ENCODE measurements around the gene FNDC1. TPM values are rescaled to one million over a fixed set of nuclear protein-coding genes. Genes with fewer than 3 reads are reported as not detected.

The FNDC1 gene
- total RNA-seq, 1 donor from 2014 or later, result not detected

DNA sequence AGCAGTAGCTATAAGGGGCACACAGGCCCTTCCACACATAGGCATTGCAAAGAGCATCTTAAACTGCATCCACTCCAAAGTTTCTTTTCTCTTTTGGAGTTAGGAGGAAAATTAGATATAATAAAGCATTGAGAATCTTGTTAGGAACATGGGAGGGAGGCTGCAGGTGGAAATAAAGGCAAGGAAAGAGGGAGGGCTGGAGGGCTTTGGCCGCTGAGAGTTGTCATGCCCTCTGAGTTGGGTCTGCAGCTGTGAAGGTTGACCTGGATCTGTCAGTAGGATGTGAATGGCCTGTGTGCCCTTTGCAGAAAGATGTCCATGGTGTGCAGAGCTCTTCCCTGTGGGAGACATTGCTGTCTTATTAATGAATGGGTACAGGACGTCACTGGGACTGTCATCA is 134.0 kb downstream of the FNDC1 start:
- Mint-ChIP-seq H3K36me3 (no peaks in the 10 kb centered on the region), H3K27me3 (ENCODE audit: insufficient read depth, low read depth) (peaks cover 4% of the 10 kb centered on the region), H3K9me3 (no peaks in the 10 kb centered on the region), H3K4me1 (peaks cover 6% of the 10 kb centered on the region), H3K4me3 (no peak overlapping the region), H3K27ac (no peak overlapping the region)
- Histone ChIP-seq H3K9ac (no peak overlapping the region), H2AFZ (replicated peaks) (no peak overlapping the region), H3F3A (ENCODE audit: low read depth) (no peaks in the 10 kb centered on the region), H3K27me3 (no peaks in the 10 kb centered on the region), H3K4me3 (no peak overlapping the region), H3K4me1 (no peaks in the 10 kb centered on the region), H3K4me2 (no peak overlapping the region), H4K20me1 (ENCODE audit: low read depth) (no peaks in the 10 kb centered on the region), H3K9me3 (ENCODE audit: low read depth) (no peaks in the 10 kb centered on the region), H3K36me3 (no peaks in the 10 kb centered on the region), H3K79me2 (ENCODE audit: low read depth) (no peaks in the 10 kb centered on the region), H3K27ac (no peak overlapping the region)
- TF ChIP-seq, protein P1, sequence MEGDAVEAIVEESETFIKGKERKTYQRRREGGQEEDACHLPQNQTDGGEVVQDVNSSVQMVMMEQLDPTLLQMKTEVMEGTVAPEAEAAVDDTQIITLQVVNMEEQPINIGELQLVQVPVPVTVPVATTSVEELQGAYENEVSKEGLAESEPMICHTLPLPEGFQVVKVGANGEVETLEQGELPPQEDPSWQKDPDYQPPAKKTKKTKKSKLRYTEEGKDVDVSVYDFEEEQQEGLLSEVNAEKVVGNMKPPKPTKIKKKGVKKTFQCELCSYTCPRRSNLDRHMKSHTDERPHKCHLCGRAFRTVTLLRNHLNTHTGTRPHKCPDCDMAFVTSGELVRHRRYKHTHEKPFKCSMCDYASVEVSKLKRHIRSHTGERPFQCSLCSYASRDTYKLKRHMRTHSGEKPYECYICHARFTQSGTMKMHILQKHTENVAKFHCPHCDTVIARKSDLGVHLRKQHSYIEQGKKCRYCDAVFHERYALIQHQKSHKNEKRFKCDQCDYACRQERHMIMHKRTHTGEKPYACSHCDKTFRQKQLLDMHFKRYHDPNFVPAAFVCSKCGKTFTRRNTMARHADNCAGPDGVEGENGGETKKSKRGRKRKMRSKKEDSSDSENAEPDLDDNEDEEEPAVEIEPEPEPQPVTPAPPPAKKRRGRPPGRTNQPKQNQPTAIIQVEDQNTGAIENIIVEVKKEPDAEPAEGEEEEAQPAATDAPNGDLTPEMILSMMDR (IDR thresholded peaks at IDR 0.05), result no peak
- no peak for TF ChIP-seq EZH2 (IDR thresholded peaks at IDR 0.05)
- TF ChIP-seq EZH2phosphoT487 (IDR thresholded peaks at IDR 0.05), result no peak
- no peak for DNase-seq (ENCODE audit: low spot score)

DNA sequence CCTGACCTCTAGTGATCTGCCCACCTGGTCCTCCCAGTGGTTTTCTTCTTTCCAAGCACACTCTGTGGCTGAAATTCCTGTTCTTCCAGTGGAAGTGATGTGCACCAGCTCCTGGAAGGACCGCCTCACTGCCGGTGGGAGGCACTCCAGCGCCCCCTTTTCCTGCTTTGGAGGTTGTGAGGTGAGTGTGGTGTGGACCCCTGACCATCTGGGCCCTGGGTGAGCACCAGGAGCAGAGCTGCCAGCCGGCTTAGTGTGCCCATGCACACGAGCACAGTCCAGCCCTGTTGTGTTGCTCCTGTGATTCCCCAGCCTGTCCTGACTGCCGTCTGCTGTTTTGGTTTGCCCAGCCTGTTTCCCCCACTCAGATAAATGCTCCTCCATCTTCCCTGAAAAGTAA is 134.6 kb downstream of the FNDC1 start:
- H3K27ac Mint-ChIP-seq, result no peak overlapping the region
- TF ChIP-seq EZH2 (IDR thresholded peaks at IDR 0.05) (no peak), EZH2phosphoT487 (IDR thresholded peaks at IDR 0.05) (no peak)
- TF ChIP-seq, protein P1 (IDR thresholded peaks at IDR 0.05), result no peak
- Histone ChIP-seq H3K4me1 (no peaks in the 10 kb centered on the region), H3K4me2 (no peak overlapping the region), H3K9me3 (ENCODE audit: low read depth) (no peaks in the 10 kb centered on the region), H3K36me3 (no peaks in the 10 kb centered on the region), H3K4me3 (no peak overlapping the region), H3F3A (ENCODE audit: low read depth) (no peaks in the 10 kb centered on the region), H3K27me3 (no peaks in the 10 kb centered on the region), H3K9ac (no peak overlapping the region), H3K27ac (no peak overlapping the region), H2AFZ (replicated peaks) (no peak overlapping the region), H4K20me1 (ENCODE audit: low read depth) (no peaks in the 10 kb centered on the region), H3K79me2 (ENCODE audit: low read depth) (no peaks in the 10 kb centered on the region)
- H3K27me3 Mint-ChIP-seq (ENCODE audit: insufficient read depth, low read depth), result peaks cover 3% of the 10 kb centered on the region
- no peaks in the 10 kb centered on the region for H3K36me3 Mint-ChIP-seq
- no peak overlapping the region for H3K4me3 Mint-ChIP-seq
- peaks cover 6% of the 10 kb centered on the region for H3K4me1 Mint-ChIP-seq
- H3K9me3 Mint-ChIP-seq, result no peaks in the 10 kb centered on the region
- DNase-seq (ENCODE audit: low spot score), result no peak

DNA sequence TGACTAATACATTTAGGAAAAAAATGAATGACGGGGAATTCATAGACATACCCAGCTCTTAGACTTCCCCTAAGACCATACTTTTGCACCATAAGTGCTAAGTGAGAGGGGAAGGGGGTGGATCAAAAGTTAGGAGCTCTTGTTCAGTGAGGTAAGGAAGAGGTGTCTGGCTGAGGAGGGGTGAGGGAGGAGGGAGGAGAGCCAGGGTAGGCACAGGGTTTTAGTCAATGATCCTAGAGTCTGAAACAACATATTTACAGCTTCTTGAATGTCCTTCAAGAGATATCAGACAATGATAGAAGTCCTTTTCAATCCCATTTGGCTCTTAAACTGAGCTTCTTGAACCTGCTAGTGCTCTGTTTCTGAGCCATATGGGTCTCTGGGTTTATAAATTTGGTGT is 135.4 kb downstream of the FNDC1 start:
- Histone ChIP-seq H3K27ac (no peak overlapping the region), H3K27me3 (no peaks in the 10 kb centered on the region), H3K4me1 (no peaks in the 10 kb centered on the region), H3K79me2 (ENCODE audit: low read depth) (no peaks in the 10 kb centered on the region), H3K9ac (no peak overlapping the region), H4K20me1 (ENCODE audit: low read depth) (no peaks in the 10 kb centered on the region), H3F3A (ENCODE audit: low read depth) (no peaks in the 10 kb centered on the region), H3K4me2 (no peak overlapping the region), H2AFZ (replicated peaks) (no peak overlapping the region), H3K4me3 (no peak overlapping the region), H3K9me3 (ENCODE audit: low read depth) (no peaks in the 10 kb centered on the region), H3K36me3 (no peaks in the 10 kb centered on the region)
- TF ChIP-seq EZH2 (IDR thresholded peaks at IDR 0.05) (no peak), EZH2phosphoT487 (IDR thresholded peaks at IDR 0.05) (no peak)
- TF ChIP-seq, protein P1 (IDR thresholded peaks at IDR 0.05), result no peak
- no peaks in the 10 kb centered on the region for H3K36me3 Mint-ChIP-seq
- H3K27ac Mint-ChIP-seq, result no peak overlapping the region
- no peaks in the 10 kb centered on the region for H3K27me3 Mint-ChIP-seq (ENCODE audit: insufficient read depth, low read depth)
- no peak overlapping the region for H3K4me3 Mint-ChIP-seq
- H3K4me1 Mint-ChIP-seq, result peaks cover 6% of the 10 kb centered on the region
- no peaks in the 10 kb centered on the region for H3K9me3 Mint-ChIP-seq
- no peak for DNase-seq (ENCODE audit: low spot score)

Data from neural progenitor cell (in vitro differentiated cells).